SK-N-SH (cell line): ENCODE measurements around the gene AFF3.

Experiments
- MXI1 ChIP-seq: IDR thresholded peaks from 2 replicates; pipeline ENCODE4 v1.6.1; 2012; ENCODE audit warnings: mild to moderate bottlenecking, low read depth, low read length, improper control_type of control experiment
- POLR2AphosphoS5 ChIP-seq: IDR thresholded peaks from 2 replicates; pipeline ENCODE4 v1.6.1; 2012; ENCODE audit warnings: low read depth, low read length
- TAF1 ChIP-seq: IDR thresholded peaks from 2 replicates; pipeline ENCODE4 v1.6.1; 2012; ENCODE audit warnings: low read depth, mild to moderate bottlenecking, low read length, moderate library complexity, borderline replicate concordance
- TEAD4 ChIP-seq: IDR thresholded peaks from 2 replicates; pipeline ENCODE4 v1.4.0; 2012; ENCODE audit warnings: mild to moderate bottlenecking, borderline replicate concordance; ENCODE audit not compliant: insufficient read depth
- USF2 ChIP-seq: fragments of 150-350 bp; IDR thresholded peaks from 2 replicates; pipeline ENCODE4 v1.6.1; 2017; ENCODE audit warnings: antibody characterized with exemption, low read length, low read depth, borderline replicate concordance
- ZBTB33 ChIP-seq: IDR thresholded peaks from 2 replicates; pipeline ENCODE4 v1.4.0; 2012; ENCODE audit warnings: low read depth, borderline replicate concordance
- TF ChIP-seq, protein P1 (sequence below): fragments of 200-600 bp; sonication (generic); IDR thresholded peaks from 2 replicates; pipeline ENCODE4 v1.6.1; 2017; ENCODE audit warnings: antibody characterized with exemption, mild to moderate bottlenecking, moderate library complexity

- TF ChIP-seq POLR2AphosphoS5 (no peak), USF2 (no peak), MXI1 (no peak), TAF1 (no peak), TEAD4 (no peak), ZBTB33 (no peak)
- TF ChIP-seq, protein P1, sequence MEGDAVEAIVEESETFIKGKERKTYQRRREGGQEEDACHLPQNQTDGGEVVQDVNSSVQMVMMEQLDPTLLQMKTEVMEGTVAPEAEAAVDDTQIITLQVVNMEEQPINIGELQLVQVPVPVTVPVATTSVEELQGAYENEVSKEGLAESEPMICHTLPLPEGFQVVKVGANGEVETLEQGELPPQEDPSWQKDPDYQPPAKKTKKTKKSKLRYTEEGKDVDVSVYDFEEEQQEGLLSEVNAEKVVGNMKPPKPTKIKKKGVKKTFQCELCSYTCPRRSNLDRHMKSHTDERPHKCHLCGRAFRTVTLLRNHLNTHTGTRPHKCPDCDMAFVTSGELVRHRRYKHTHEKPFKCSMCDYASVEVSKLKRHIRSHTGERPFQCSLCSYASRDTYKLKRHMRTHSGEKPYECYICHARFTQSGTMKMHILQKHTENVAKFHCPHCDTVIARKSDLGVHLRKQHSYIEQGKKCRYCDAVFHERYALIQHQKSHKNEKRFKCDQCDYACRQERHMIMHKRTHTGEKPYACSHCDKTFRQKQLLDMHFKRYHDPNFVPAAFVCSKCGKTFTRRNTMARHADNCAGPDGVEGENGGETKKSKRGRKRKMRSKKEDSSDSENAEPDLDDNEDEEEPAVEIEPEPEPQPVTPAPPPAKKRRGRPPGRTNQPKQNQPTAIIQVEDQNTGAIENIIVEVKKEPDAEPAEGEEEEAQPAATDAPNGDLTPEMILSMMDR: no peak
These were observed 467.2 kb downstream of the AFF3 start for GRCh38 chr2:99675130-99675661.
